HepG2 (cell line): ENCODE results near the gene FCER1G. TPM values are rescaled to one million over a fixed set of nuclear protein-coding genes. Genes with fewer than 3 reads are reported as not detected.

ENCODE experiments used
- ATAC-seq: fragments of 200-7000 bp; cut with Tn5 transposase; 3 replicates; pipeline ENCODE4 v1.9.1; 2020; ENCODE audit warnings: mild to moderate bottlenecking, moderate library complexity
- BruUV-seq: library from RNA; stranded (reverse); fragments of 400-500 nt; replicated peaks from 2 replicates; lab custom pipeline; 2021; lab: Mats Ljungman, UMichigan
- CTCF ChIA-PET: fragments of 300-600 bp; formaldehyde crosslinking; extraction: SDS; loops from one replicate; lab custom pipeline; 2021; ENCODE audit warnings: low total read pairs, inconsistent platforms, low intra/inter-chr PET ratio; lab: Yijun Ruan, JAX
- POLR2A ChIA-PET: fragments of 350-600 bp; sonication (Branson Sonifier 250); formaldehyde crosslinking; loops from one replicate; lab custom pipeline; 2020; ENCODE audit warnings: antibody characterized with exemption, inconsistent platforms; lab: Yijun Ruan, JAX
- DNase-seq: peaks from one replicate; pipeline ENCODE4 v3.0.0-alpha.2; 2015; ENCODE audit warnings: low spot score
- FAIRE-seq: peaks from 3 replicates; lab custom pipeline; 2011; peaks lifted over from hg19 to GRCh38; lab: Jason Lieb, UNC
- H2AFZ ChIP-seq: one replicate; pipeline ENCODE4 v1.6.1; 2011; ENCODE audit warnings: low read length, inconsistent platforms
- H3K27ac ChIP-seq: fragments of 300-600 bp; 3 replicates; pipeline ENCODE4 v1.8.0; 2011; ENCODE audit warnings: mixed run types, mild to moderate bottlenecking, mixed read lengths, low read length, inconsistent platforms; ENCODE audit not compliant: insufficient read depth; ENCODE audit errors: extremely low read length
- H3K27me3 ChIP-seq, 2 experiments: fragments of 200-600 bp in 1 of 2; 2 replicates in 1 of 2; 3 replicates in 1 of 2; pipeline versions ENCODE4 v1.6.0 to v1.8.0; 2011; ENCODE audit warnings: low read length in 2 of 2, mild to moderate bottlenecking in 2 of 2, moderate library complexity in 2 of 2, inconsistent platforms in 1 of 2; ENCODE audit not compliant: insufficient read depth in 2 of 2, control insufficient read depth in 1 of 2
- H3K36me3 ChIP-seq, 2 experiments: fragments of 200-600 bp in 1 of 2; replicated peaks in 1 of 2; 2 replicates in 1 of 2; 3 replicates in 1 of 2; pipeline versions ENCODE4 v1.5.1 to v1.8.0; 2011; ENCODE audit warnings: low read length in 2 of 2, inconsistent platforms in 1 of 2; ENCODE audit not compliant: insufficient read depth in 2 of 2, control insufficient read depth in 1 of 2
- H3K4me1 ChIP-seq: 2 replicates; pipeline ENCODE4 v1.5.1; 2012; ENCODE audit warnings: low read length, inconsistent platforms; ENCODE audit not compliant: insufficient read depth
- H3K4me2 ChIP-seq: 2 replicates; pipeline ENCODE4 v1.6.0; 2011; ENCODE audit warnings: low read depth, low read length, inconsistent platforms
- H3K4me3 ChIP-seq, 3 experiments: fragments of 200-600 bp in 1 of 3; sonication (generic), shearing (Covaris generic) in 1 of 3; replicated peaks in 1 of 3; 2 replicates each; pipeline ENCODE4 v1.5.1; 2011 to 2016; ENCODE audit warnings: low read length in 3 of 3, inconsistent platforms in 2 of 3, low read depth in 2 of 3, mild to moderate bottlenecking in 2 of 3, control low read depth in 1 of 3, mixed read lengths in 1 of 3; ENCODE audit not compliant: insufficient read depth in 1 of 3
- H3K79me2 ChIP-seq: one replicate; pipeline ENCODE4 v1.6.1; 2011; ENCODE audit warnings: low read length, inconsistent platforms; ENCODE audit not compliant: insufficient read depth
- H3K9ac ChIP-seq: 2 replicates; pipeline ENCODE4 v1.6.0; 2011; ENCODE audit warnings: mild to moderate bottlenecking, low read depth, low read length, inconsistent platforms; ENCODE audit not compliant: insufficient read depth
- H3K9me3 ChIP-seq: 2 replicates; pipeline ENCODE4 v1.5.1; 2012; ENCODE audit warnings: mild to moderate bottlenecking, low read length
- H4K20me1 ChIP-seq: 2 replicates; pipeline ENCODE4 v1.6.0; 2011; ENCODE audit warnings: inconsistent platforms, mild to moderate bottlenecking, low read length, moderate library complexity; ENCODE audit not compliant: insufficient read depth
- BRCA1 ChIP-seq: sonication (generic); formaldehyde crosslinking; IDR thresholded peaks from 2 replicates; pipeline ENCODE4 v1.4.0; 2020; ENCODE audit warnings: missing genetic modification reagents
- DMTF1 ChIP-seq: sonication (generic); formaldehyde crosslinking; IDR thresholded peaks from 2 replicates; pipeline ENCODE4 v1.4.0; 2020; ENCODE audit warnings: mild to moderate bottlenecking, missing genetic modification reagents
- GFI1 ChIP-seq: sonication (generic); formaldehyde crosslinking; IDR thresholded peaks from 2 replicates; pipeline ENCODE4 v1.5.0; 2020; ENCODE audit warnings: missing genetic modification reagents, mild to moderate bottlenecking, borderline replicate concordance
- GRHL1 ChIP-seq: sonication (generic); formaldehyde crosslinking; conservative IDR thresholded peaks from 2 replicates; pipeline ENCODE4 v1.8.0; 2022; ENCODE audit warnings: missing genetic modification reagents
- HHEX ChIP-seq: IDR thresholded peaks from 2 replicates; pipeline ENCODE4 v1.6.1; 2016; ENCODE audit warnings: control low read depth
- KLF15 ChIP-seq: sonication (generic); formaldehyde crosslinking; IDR thresholded peaks from 2 replicates; pipeline ENCODE4 v1.8.1; 2023; ENCODE audit warnings: borderline replicate concordance, mild to moderate bottlenecking, inconsistent platforms, missing genetic modification reagents, mixed read lengths
- MAFG ChIP-seq: sonication (generic); formaldehyde crosslinking; IDR thresholded peaks from 2 replicates; pipeline ENCODE4 v1.5.1; 2020; ENCODE audit warnings: mild to moderate bottlenecking, missing genetic modification reagents
- PAXIP1 ChIP-seq: sonication (generic); formaldehyde crosslinking; conservative IDR thresholded peaks from 2 replicates; pipeline ENCODE4 v1.4.0; 2020; ENCODE audit warnings: mild to moderate bottlenecking, missing genetic modification reagents, moderate library complexity
- PBX3 ChIP-seq: sonication (generic); formaldehyde crosslinking; IDR thresholded peaks from 2 replicates; pipeline ENCODE4 v1.8.1; 2023; ENCODE audit warnings: missing genetic modification reagents, inconsistent platforms, borderline replicate concordance
- POLR2A ChIP-seq, 2 experiments: IDR thresholded peaks; 2 replicates each; pipeline ENCODE4 v1.6.1; 2011; ENCODE audit warnings: low read depth in 2 of 2, low read length in 2 of 2, mild to moderate bottlenecking in 1 of 2, moderate library complexity in 1 of 2; ENCODE audit not compliant: insufficient read depth in 1 of 2
- SAFB2 ChIP-seq: sonication (generic); formaldehyde crosslinking; IDR thresholded peaks from 2 replicates; pipeline ENCODE4 v1.5.1; 2020; ENCODE audit warnings: missing genetic modification reagents, low read depth, mild to moderate bottlenecking, borderline replicate concordance
- TBP ChIP-seq: sonication (generic); formaldehyde crosslinking; IDR thresholded peaks from 2 replicates; pipeline ENCODE4 v1.5.0; 2020; ENCODE audit warnings: missing genetic modification reagents
- ZMYM3 ChIP-seq: sonication (generic); formaldehyde crosslinking; IDR thresholded peaks from 2 replicates; pipeline ENCODE4 v1.5.1; 2020; ENCODE audit warnings: mild to moderate bottlenecking, missing genetic modification reagents
- ZNF841 ChIP-seq: sonication (generic); formaldehyde crosslinking; IDR thresholded peaks from 2 replicates; pipeline ENCODE4 v1.8.1; 2023; ENCODE audit warnings: missing genetic modification reagents, borderline replicate concordance
- WGBS: methylation state at CpG from one replicate; pipeline ENCODE4 v1.1.6; 2017; ENCODE audit warnings: low lambda C conversion rate; 5-methylcytosine and 5-hydroxymethylcytosine counted together
- in situ Hi-C: cut with HindIII; loops from 2 replicates; pipeline ENCODE4 v1.10.0; 2017; ENCODE audit warnings: low pct_unique_long_range_greater_than_20kb; ENCODE audit not compliant: extremely low pct_ligation_motif_present
- intact Hi-C: fragments of 100-400 bp; cut with micrococcal nuclease; formaldehyde crosslinking; loops from one replicate; pipeline ENCODE4 v1.10.0; 2022; ENCODE audit not compliant: unreplicated experiment
- polyA plus RNA-seq, 8 experiments: library from polyadenylated mRNA; depleted of rRNA in 3 of 8; stranded (reverse) in 7 of 8; unstranded in 1 of 8; fragments of >200 nt; fragmentation: Illumina TruSeq in 4 of 8; extraction: Trizol in 4 of 8; gene quantifications; 2 replicates each; pipeline versions ENCODE4 v1.2.1 to v1.2.3, GENCODE V29; 2011 to 2016; ENCODE audit warnings: low read depth in 4 of 8, missing spikeins in 1 of 8, mixed read lengths in 1 of 8; ENCODE audit not compliant: insufficient read depth in 1 of 8
- total RNA-seq, 5 experiments: library from RNA; depleted of rRNA; stranded (reverse); fragments of >200 nt; fragmentation: Illumina TruSeq; extraction: Trizol; gene quantifications; 2 replicates each; pipeline ENCODE4 v1.2.3, GENCODE V29; 2016; ENCODE audit warnings: low read depth in 1 of 5

FCER1G gene
- total and polyA plus RNA-seq, 2 of the 13 experiments (the other 11 are each of a cell fraction or from before 2014, with no cell fraction given) = 1.3 to 6.4 TPM

GRCh38 chr1:161266836-161267235, 51.7 kb downstream of the FCER1G start:
- peaks cover under 1% of the 10 kb centered on the region; the same call in 1 of the 2 replicates for H3K4me1 ChIP-seq
- no peaks in the 10 kb centered on the region for H3K9me3 ChIP-seq
- H2AFZ ChIP-seq = no peak overlapping the region
- H3K27me3 ChIP-seq = no peaks in the 10 kb centered on the region; a peak in 1 of 5 replicates
- H4K20me1 ChIP-seq = no peaks in the 10 kb centered on the region
- H3K36me3 ChIP-seq = no peaks in the 10 kb centered on the region
- ATAC-seq = no peak
- POLR2A ChIA-PET = interaction anchor here (1.4 kb wide), 1 partner anchor 28 kb away, joined by 3 read pairs; no protein-coding TSS in a partner anchor
- intact Hi-C loops = no loop called here
- no peak overlapping the region for H3K4me3 ChIP-seq
- no peak for FAIRE-seq
- no peak for TF ChIP-seq TBP
- TF ChIP-seq KLF15 (CRISPR knock-in tag) = no peak
- TF ChIP-seq GFI1 (CRISPR knock-in tag) = no peak
- TF ChIP-seq GRHL1 = no peak
- TF ChIP-seq DMTF1 (CRISPR knock-in tag) = no peak
- TF ChIP-seq PAXIP1 (CRISPR knock-in tag) = no peak
- TF ChIP-seq POLR2A (IDR thresholded peaks at IDR 0.05; ENCODE audit: insufficient read depth in 1 of 2, low read depth in 2 of 2, low read length in 2 of 2) = no peak
- TF ChIP-seq BRCA1 (CRISPR knock-in tag) = no peak
- TF ChIP-seq MAFG (CRISPR knock-in tag) = no peak
- no peak for TF ChIP-seq ZNF841 (CRISPR knock-in tag)
- TF ChIP-seq SAFB2 (CRISPR knock-in tag) = no peak
- no peak for TF ChIP-seq HHEX (CRISPR knock-in tag)
- no peak for TF ChIP-seq PBX3 (CRISPR knock-in tag)
- TF ChIP-seq ZMYM3 = no peak
- TF ChIP-seq, all 625 proteins: peak for 0
- no peak for DNase-seq
- no peak overlapping the region for H3K27ac ChIP-seq
- no peak overlapping the region for H3K4me2 ChIP-seq
- CTCF ChIA-PET = no interaction called here
- whole genome bisulfite sequencing = 72% methylated on average over 2 of the region's 2 CpGs
- BruUV-seq = no TSS peak
- no peak overlapping the region for H3K9ac ChIP-seq
- in situ Hi-C loops = no loop called here
- H3K79me2 ChIP-seq = no peaks in the 10 kb centered on the region
